K562 (cell line): ENCODE measurements around the gene LST1. TPM values are rescaled to one million over a fixed set of nuclear protein-coding genes. Genes with fewer than 3 reads are reported as not detected.

Source experiments
- ARID1B ChIP-seq: fragments of 450-650 bp; IDR thresholded peaks from 2 replicates; pipeline ENCODE4 v1.6.1; 2016; ENCODE audit warnings: antibody characterized with exemption, mild to moderate bottlenecking, inconsistent platforms
- ASH1L ChIP-seq: fragments of 450-650 bp; IDR thresholded peaks from 2 replicates; pipeline ENCODE4 v1.6.1; 2018; ENCODE audit warnings: borderline replicate concordance, mild to moderate bottlenecking, low read depth; ENCODE audit not compliant: partially characterized antibody
- BACH1 ChIP-seq: fragments of 200-800 bp; sonication (Bioruptor generic); IDR thresholded peaks from 2 replicates; pipeline ENCODE4 v1.6.1; 2016; ENCODE audit warnings: missing genetic modification characterization, missing compliant biosample characterization
- ETV6 ChIP-seq, 3 experiments: fragments of 150-350 bp in 1 of 3; sonication (generic) in 1 of 3; formaldehyde crosslinking in 1 of 3; IDR thresholded peaks; 2 replicates each; pipeline versions ENCODE4 v1.6.1 to v1.8.0; 2014 to 2022; ENCODE audit warnings: borderline replicate concordance in 2 of 3, low read depth in 2 of 3, antibody characterized with exemption in 1 of 3, low read length in 1 of 3, mild to moderate bottlenecking in 1 of 3, missing genetic modification reagents in 1 of 3
- KDM1A ChIP-seq, 2 experiments: fragments of 450-650 bp; IDR thresholded peaks; 2 replicates each; pipeline ENCODE4 v1.6.1; 2016; ENCODE audit warnings: mild to moderate bottlenecking in 2 of 2
- LCOR ChIP-seq: sonication (generic); formaldehyde crosslinking; IDR thresholded peaks from 2 replicates; pipeline ENCODE4 v1.8.0; 2022; ENCODE audit warnings: mild to moderate bottlenecking, missing genetic modification reagents
- NCOA2 ChIP-seq, 2 experiments: fragments of 450-650 bp; IDR thresholded peaks; 2 replicates each; pipeline ENCODE4 v1.6.1; 2018; ENCODE audit warnings: mild to moderate bottlenecking in 2 of 2, moderate library complexity in 1 of 2; ENCODE audit not compliant: partially characterized antibody in 2 of 2
- PHTF2 ChIP-seq: fragments of 250-450 bp; sonication (Bioruptor Pico); IDR thresholded peaks from 2 replicates; pipeline ENCODE4 v1.5.0; 2021; ENCODE audit warnings: mild to moderate bottlenecking
- TEAD1 ChIP-seq, 2 experiments: fragments of 450-650 bp in 1 of 2; sonication (generic) in 1 of 2; formaldehyde crosslinking; IDR thresholded peaks; 2 replicates each; pipeline versions ENCODE4 v1.4.0 to v1.8.0; 2020 to 2022; ENCODE audit warnings: mild to moderate bottlenecking in 2 of 2, missing genetic modification reagents in 1 of 2
- ZNF263 ChIP-seq: sonication (generic); formaldehyde crosslinking; IDR thresholded peaks from 2 replicates; pipeline ENCODE4 v1.8.0; 2022; ENCODE audit warnings: mild to moderate bottlenecking, missing genetic modification reagents, borderline replicate concordance
- polyA plus RNA-seq, 8 experiments: library from polyadenylated mRNA; depleted of rRNA in 4 of 8; stranded (reverse) in 5 of 8; unstranded in 3 of 8; fragments of >200 nt; fragmentation: Nextera tagmentation in 2 of 8; fragmentation: Illumina TruSeq in 1 of 8; extraction: Ambion mirVana in 2 of 8; extraction: Trizol in 1 of 8; gene quantifications; 2 replicates each; pipeline versions ENCODE4 v1.2.1 to v1.2.3, GENCODE V29; 2011 to 2014; ENCODE audit warnings: inconsistent platforms in 1 of 8, missing spikeins in 1 of 8
- total RNA-seq, 7 experiments: library from RNA; depleted of rRNA in 6 of 7; stranded (reverse); fragments of >200 nt in 6 of 7; fragmentation: Illumina TruSeq in 2 of 7; extraction: Trizol in 2 of 7; gene quantifications; 2 replicates each; pipeline versions ENCODE4 v1.2.1 to v1.2.3, GENCODE V29; 2011 to 2021; ENCODE audit warnings: low replicate concordance in 1 of 7
- TF ChIP-seq, protein P1 (sequence below): fragments of 250-450 bp; sonication (Bioruptor Pico); IDR thresholded peaks from 2 replicates; pipeline ENCODE4 v1.5.0; 2022; ENCODE audit warnings: mild to moderate bottlenecking
- TF ChIP-seq, protein P2 (sequence below), 2 experiments: fragments of 200-800 bp in 1 of 2; sonication (Bioruptor generic) in 1 of 2; sonication (generic) in 1 of 2; formaldehyde crosslinking in 1 of 2; IDR thresholded peaks in 1 of 2; conservative IDR thresholded peaks in 1 of 2; 2 replicates each; pipeline versions ENCODE4 v1.5.0 to v1.6.1; 2016 to 2020; ENCODE audit warnings: missing compliant biosample characterization in 1 of 2, missing genetic modification characterization in 1 of 2, missing genetic modification reagents in 1 of 2
- TF ChIP-seq, protein P3 (sequence below): fragments of 250-450 bp; sonication (Bioruptor Pico); IDR thresholded peaks from 2 replicates; pipeline ENCODE4 v1.4.0; 2020; ENCODE audit warnings: mild to moderate bottlenecking, moderate library complexity
- TF ChIP-seq, protein P4 (sequence below): fragments of 450-650 bp; IDR thresholded peaks from 2 replicates; pipeline ENCODE4 v1.6.1; 2016
- TF ChIP-seq, protein P5 (sequence below): IDR thresholded peaks from 2 replicates; pipeline ENCODE4 v1.6.1; 2014; ENCODE audit warnings: antibody characterized with exemption

The LST1 gene
- total and polyA plus RNA-seq, 9 of the 15 experiments (the other 6 are each of a cell fraction or from before 2014, with no cell fraction given) = 0.82 to 7.8 (median 1.7) TPM

GRCh38 chr6:31621320-31621939 is 35.4 kb downstream of the LST1 start (continued):
- TF ChIP-seq, protein P1, sequence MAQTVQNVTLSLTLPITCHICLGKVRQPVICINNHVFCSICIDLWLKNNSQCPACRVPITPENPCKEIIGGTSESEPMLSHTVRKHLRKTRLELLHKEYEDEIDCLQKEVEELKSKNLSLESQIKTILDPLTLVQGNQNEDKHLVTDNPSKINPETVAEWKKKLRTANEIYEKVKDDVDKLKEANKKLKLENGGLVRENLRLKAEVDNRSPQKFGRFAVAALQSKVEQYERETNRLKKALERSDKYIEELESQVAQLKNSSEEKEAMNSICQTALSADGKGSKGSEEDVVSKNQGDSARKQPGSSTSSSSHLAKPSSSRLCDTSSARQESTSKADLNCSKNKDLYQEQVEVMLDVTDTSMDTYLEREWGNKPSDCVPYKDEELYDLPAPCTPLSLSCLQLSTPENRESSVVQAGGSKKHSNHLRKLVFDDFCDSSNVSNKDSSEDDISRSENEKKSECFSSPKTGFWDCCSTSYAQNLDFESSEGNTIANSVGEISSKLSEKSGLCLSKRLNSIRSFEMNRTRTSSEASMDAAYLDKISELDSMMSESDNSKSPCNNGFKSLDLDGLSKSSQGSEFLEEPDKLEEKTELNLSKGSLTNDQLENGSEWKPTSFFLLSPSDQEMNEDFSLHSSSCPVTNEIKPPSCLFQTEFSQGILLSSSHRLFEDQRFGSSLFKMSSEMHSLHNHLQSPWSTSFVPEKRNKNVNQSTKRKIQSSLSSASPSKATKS = no peak
- peak in 1 of 2 experiments; percentile 10; a peak in 1 of 4 replicates for TF ChIP-seq ETV6 (IDR thresholded peaks at IDR 0.05; ENCODE audit: borderline replicate concordance in 1 of 2, low read depth in 2 of 2, low read length in 1 of 2)
- 0 out of 2 replicates have a peak, but pooled peaks have one; percentile 19 for TF ChIP-seq ETV6 (CRISPR knock-in tag; IDR thresholded peaks at IDR 0.05; ENCODE audit: borderline replicate concordance)
- TF ChIP-seq ZNF263 (CRISPR knock-in tag) = no peak
- TF ChIP-seq, protein P2, sequence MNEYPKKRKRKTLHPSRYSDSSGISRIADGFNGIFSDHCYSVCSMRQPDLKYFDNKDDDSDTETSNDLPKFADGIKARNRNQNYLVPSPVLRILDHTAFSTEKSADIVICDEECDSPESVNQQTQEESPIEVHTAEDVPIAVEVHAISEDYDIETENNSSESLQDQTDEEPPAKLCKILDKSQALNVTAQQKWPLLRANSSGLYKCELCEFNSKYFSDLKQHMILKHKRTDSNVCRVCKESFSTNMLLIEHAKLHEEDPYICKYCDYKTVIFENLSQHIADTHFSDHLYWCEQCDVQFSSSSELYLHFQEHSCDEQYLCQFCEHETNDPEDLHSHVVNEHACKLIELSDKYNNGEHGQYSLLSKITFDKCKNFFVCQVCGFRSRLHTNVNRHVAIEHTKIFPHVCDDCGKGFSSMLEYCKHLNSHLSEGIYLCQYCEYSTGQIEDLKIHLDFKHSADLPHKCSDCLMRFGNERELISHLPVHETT (CRISPR knock-in tag; conservative IDR thresholded peaks at IDR 0.05 in 1 of 2, IDR thresholded peaks at IDR 0.05 in 1 of 2) = no peak
- TF ChIP-seq, protein P3, sequence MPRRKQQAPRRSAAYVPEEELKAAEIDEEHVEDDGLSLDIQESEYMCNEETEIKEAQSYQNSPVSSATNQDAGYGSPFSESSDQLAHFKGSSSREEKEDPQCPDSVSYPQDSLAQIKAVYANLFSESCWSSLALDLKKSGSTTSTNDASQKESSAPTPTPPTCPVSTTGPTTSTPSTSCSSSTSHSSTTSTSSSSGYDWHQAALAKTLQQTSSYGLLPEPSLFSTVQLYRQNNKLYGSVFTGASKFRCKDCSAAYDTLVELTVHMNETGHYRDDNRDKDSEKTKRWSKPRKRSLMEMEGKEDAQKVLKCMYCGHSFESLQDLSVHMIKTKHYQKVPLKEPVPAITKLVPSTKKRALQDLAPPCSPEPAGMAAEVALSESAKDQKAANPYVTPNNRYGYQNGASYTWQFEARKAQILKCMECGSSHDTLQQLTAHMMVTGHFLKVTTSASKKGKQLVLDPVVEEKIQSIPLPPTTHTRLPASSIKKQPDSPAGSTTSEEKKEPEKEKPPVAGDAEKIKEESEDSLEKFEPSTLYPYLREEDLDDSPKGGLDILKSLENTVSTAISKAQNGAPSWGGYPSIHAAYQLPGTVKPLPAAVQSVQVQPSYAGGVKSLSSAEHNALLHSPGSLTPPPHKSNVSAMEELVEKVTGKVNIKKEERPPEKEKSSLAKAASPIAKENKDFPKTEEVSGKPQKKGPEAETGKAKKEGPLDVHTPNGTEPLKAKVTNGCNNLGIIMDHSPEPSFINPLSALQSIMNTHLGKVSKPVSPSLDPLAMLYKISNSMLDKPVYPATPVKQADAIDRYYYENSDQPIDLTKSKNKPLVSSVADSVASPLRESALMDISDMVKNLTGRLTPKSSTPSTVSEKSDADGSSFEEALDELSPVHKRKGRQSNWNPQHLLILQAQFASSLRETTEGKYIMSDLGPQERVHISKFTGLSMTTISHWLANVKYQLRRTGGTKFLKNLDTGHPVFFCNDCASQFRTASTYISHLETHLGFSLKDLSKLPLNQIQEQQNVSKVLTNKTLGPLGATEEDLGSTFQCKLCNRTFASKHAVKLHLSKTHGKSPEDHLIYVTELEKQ (CRISPR knock-in tag) = no peak
- TF ChIP-seq, protein P4, sequence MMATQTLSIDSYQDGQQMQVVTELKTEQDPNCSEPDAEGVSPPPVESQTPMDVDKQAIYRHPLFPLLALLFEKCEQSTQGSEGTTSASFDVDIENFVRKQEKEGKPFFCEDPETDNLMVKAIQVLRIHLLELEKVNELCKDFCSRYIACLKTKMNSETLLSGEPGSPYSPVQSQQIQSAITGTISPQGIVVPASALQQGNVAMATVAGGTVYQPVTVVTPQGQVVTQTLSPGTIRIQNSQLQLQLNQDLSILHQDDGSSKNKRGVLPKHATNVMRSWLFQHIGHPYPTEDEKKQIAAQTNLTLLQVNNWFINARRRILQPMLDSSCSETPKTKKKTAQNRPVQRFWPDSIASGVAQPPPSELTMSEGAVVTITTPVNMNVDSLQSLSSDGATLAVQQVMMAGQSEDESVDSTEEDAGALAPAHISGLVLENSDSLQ = 0 out of 2 replicates have a peak, but pooled peaks have one; percentile 19
- no peak for TF ChIP-seq ARID1B
- TF ChIP-seq NCOA2 (IDR thresholded peaks at IDR 0.05; ENCODE audit: partially characterized antibody in 2 of 2) = no peak
- TF ChIP-seq TEAD1 (CRISPR knock-in tag; IDR thresholded peaks at IDR 0.05) = no peak
- TF ChIP-seq KDM1A (IDR thresholded peaks at IDR 0.05) = no peak
- peak; percentile 20; the same call in 1 of the 2 replicates for TF ChIP-seq BACH1 (tag)
- TF ChIP-seq, protein P5, sequence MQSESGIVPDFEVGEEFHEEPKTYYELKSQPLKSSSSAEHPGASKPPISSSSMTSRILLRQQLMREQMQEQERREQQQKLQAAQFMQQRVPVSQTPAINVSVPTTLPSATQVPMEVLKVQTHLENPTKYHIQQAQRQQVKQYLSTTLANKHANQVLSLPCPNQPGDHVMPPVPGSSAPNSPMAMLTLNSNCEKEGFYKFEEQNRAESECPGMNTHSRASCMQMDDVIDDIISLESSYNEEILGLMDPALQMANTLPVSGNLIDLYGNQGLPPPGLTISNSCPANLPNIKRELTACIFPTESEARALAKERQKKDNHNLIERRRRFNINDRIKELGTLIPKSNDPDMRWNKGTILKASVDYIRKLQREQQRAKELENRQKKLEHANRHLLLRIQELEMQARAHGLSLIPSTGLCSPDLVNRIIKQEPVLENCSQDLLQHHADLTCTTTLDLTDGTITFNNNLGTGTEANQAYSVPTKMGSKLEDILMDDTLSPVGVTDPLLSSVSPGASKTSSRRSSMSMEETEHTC = no peak
- TF ChIP-seq PHTF2 (CRISPR knock-in tag) = no peak
- no peak for TF ChIP-seq LCOR (CRISPR knock-in tag)
- TF ChIP-seq ASH1L = peak; percentile 62
